H9 (cell line): Measurements from ENCODE around the gene ZNF521. TPM values are rescaled to one million over a fixed set of nuclear protein-coding genes. Genes with fewer than 3 reads are reported as not detected.

Experiments
- DNase-seq: peaks from one replicate; pipeline ENCODE4 v3.0.0-alpha.2; 2017
- H2AFZ ChIP-seq: one replicate; pipeline ENCODE4 v1.6.1; 2013; ENCODE audit warnings: mild to moderate bottlenecking, low read length, control low read depth, moderate library complexity
- H2AK5ac ChIP-seq: 2 replicates; pipeline ENCODE4 v1.6.1; 2013; ENCODE audit warnings: low read length, control low read depth, mixed read lengths; ENCODE audit not compliant: insufficient read length
- H2BK120ac ChIP-seq: one replicate; pipeline ENCODE4 v1.6.1; 2013; ENCODE audit warnings: low read depth, mild to moderate bottlenecking, low read length, control low read depth, inconsistent platforms; ENCODE audit not compliant: poor library complexity, severe bottlenecking
- H2BK12ac ChIP-seq: 2 replicates; pipeline ENCODE4 v1.6.1; 2013; ENCODE audit warnings: low read length, control low read depth, mixed read lengths, low read depth; ENCODE audit not compliant: insufficient read length
- H2BK15ac ChIP-seq: 2 replicates; pipeline ENCODE4 v1.6.1; 2013; ENCODE audit warnings: low read depth, low read length, control low read depth
- H2BK20ac ChIP-seq: one replicate; pipeline ENCODE4 v1.6.1; 2013; ENCODE audit warnings: low read depth, mild to moderate bottlenecking, low read length, control low read depth, inconsistent platforms; ENCODE audit not compliant: poor library complexity, severe bottlenecking
- H2BK5ac ChIP-seq: 2 replicates; pipeline ENCODE4 v1.6.1; 2013; ENCODE audit warnings: low read length, control low read depth, mixed read lengths; ENCODE audit not compliant: insufficient read length
- H3K14ac ChIP-seq: 2 replicates; pipeline ENCODE4 v1.6.1; 2013; ENCODE audit warnings: low read length, control low read depth; ENCODE audit not compliant: insufficient read depth
- H3K18ac ChIP-seq: 2 replicates; pipeline ENCODE4 v1.6.1; 2013; ENCODE audit warnings: low read depth, mild to moderate bottlenecking, mixed read lengths, low read length, control low read depth; ENCODE audit not compliant: insufficient read length
- H3K23ac ChIP-seq: 2 replicates; pipeline ENCODE4 v1.6.1; 2013; ENCODE audit warnings: low read length, control low read depth, mixed read lengths, low read depth; ENCODE audit not compliant: insufficient read length
- H3K23me2 ChIP-seq: 2 replicates; pipeline ENCODE4 v1.6.1; 2013; ENCODE audit warnings: low read depth, mild to moderate bottlenecking, mixed read lengths, low read length, control low read depth; ENCODE audit not compliant: insufficient read length, poor library complexity, severe bottlenecking
- H3K27ac ChIP-seq: 2 replicates; pipeline ENCODE4 v1.5.1; 2013; ENCODE audit warnings: low read length, control low read depth, mixed read lengths, low read depth; ENCODE audit not compliant: insufficient read length
- H3K27me3 ChIP-seq: 2 replicates; pipeline ENCODE4 v1.6.1; 2013; ENCODE audit warnings: low read length, control low read depth, inconsistent platforms; ENCODE audit not compliant: insufficient read depth
- H3K4ac ChIP-seq: 2 replicates; pipeline ENCODE4 v1.6.1; 2013; ENCODE audit warnings: low read depth, mild to moderate bottlenecking, control low read depth, inconsistent platforms, low read length, moderate library complexity
- H3K4me1 ChIP-seq: 2 replicates; pipeline ENCODE4 v1.6.1; 2013; ENCODE audit warnings: low read length, control low read depth, inconsistent platforms; ENCODE audit not compliant: insufficient read depth
- H3K4me2 ChIP-seq: 2 replicates; pipeline ENCODE4 v1.6.1; 2013; ENCODE audit warnings: low read length, control low read depth, mixed read lengths; ENCODE audit not compliant: insufficient read length, insufficient read depth
- H3K56ac ChIP-seq: 2 replicates; pipeline ENCODE4 v1.6.1; 2013; ENCODE audit warnings: low read depth, mild to moderate bottlenecking, mixed read lengths, low read length, control low read depth; ENCODE audit not compliant: insufficient read length
- H3K79me1 ChIP-seq: 2 replicates; pipeline ENCODE4 v1.6.1; 2013; ENCODE audit warnings: low read depth, mild to moderate bottlenecking, moderate library complexity, low read length, control low read depth, inconsistent platforms; ENCODE audit not compliant: insufficient read depth, poor library complexity, severe bottlenecking
- H3K79me2 ChIP-seq: 2 replicates; pipeline ENCODE4 v1.6.1; 2013; ENCODE audit warnings: low read length, control low read depth, inconsistent platforms; ENCODE audit not compliant: insufficient read depth
- H3K9ac ChIP-seq: 2 replicates; pipeline ENCODE4 v1.6.1; 2013; ENCODE audit warnings: low read length, control low read depth, mixed read lengths; ENCODE audit not compliant: insufficient read length; ENCODE audit errors: extremely low read depth
- H3K9me3 ChIP-seq: one replicate; pipeline ENCODE4 v1.6.1; 2013; ENCODE audit warnings: low read depth, low read length, inconsistent platforms; ENCODE audit not compliant: control insufficient read depth
- H3T11ph ChIP-seq: one replicate; pipeline ENCODE4 v1.6.1; 2013; ENCODE audit warnings: mild to moderate bottlenecking, low read length, control low read depth, inconsistent platforms
- H4K20me1 ChIP-seq: one replicate; pipeline ENCODE4 v1.6.1; 2013; ENCODE audit not compliant: control insufficient read depth, insufficient read length, insufficient read depth
- H4K5ac ChIP-seq: 2 replicates; pipeline ENCODE4 v1.6.1; 2013; ENCODE audit warnings: low read depth, mild to moderate bottlenecking, mixed read lengths, low read length, control low read depth; ENCODE audit not compliant: insufficient read length
- H4K8ac ChIP-seq: replicated peaks from 2 replicates; pipeline ENCODE4 v1.6.1; 2013; ENCODE audit warnings: low read length, control low read depth, mixed read lengths, low read depth; ENCODE audit not compliant: insufficient read length
- H4K91ac ChIP-seq: 2 replicates; pipeline ENCODE4 v1.6.1; 2013; ENCODE audit warnings: low read depth, mild to moderate bottlenecking, moderate library complexity, mixed read lengths, low read length, control low read depth; ENCODE audit not compliant: insufficient read length
- H3K27ac Mint-ChIP-seq, 3 experiments: 2 replicates in 2 of 3; 3 replicates in 1 of 3; pipeline ENCODE4 v1.8.0; 2020 to 2021; ENCODE audit warnings: mixed read lengths in 3 of 3, mild to moderate bottlenecking in 1 of 3, moderate library complexity in 1 of 3
- H3K27me3 Mint-ChIP-seq: 2 replicates; pipeline ENCODE4 v1.8.0; 2021; ENCODE audit warnings: low read depth, mild to moderate bottlenecking, moderate library complexity, mixed read lengths
- H3K36me3 Mint-ChIP-seq, 3 experiments: 2 replicates in 2 of 3; 3 replicates in 1 of 3; pipeline ENCODE4 v1.8.0; 2020 to 2021; ENCODE audit warnings: low read depth in 3 of 3, mixed read lengths in 3 of 3; ENCODE audit not compliant: insufficient read depth in 1 of 3
- H3K4me1 Mint-ChIP-seq, 2 experiments: 2 replicates each; pipeline ENCODE4 v1.8.0; 2020; ENCODE audit warnings: mixed read lengths in 2 of 2
- H3K4me3 Mint-ChIP-seq, 2 experiments: 2 replicates in 1 of 2; 3 replicates in 1 of 2; pipeline ENCODE4 v1.8.0; 2020 to 2021; ENCODE audit warnings: mild to moderate bottlenecking in 2 of 2, mixed read lengths in 2 of 2, moderate library complexity in 1 of 2
- H3K9me3 Mint-ChIP-seq, 2 experiments: 2 replicates in 1 of 2; 3 replicates in 1 of 2; pipeline ENCODE4 v1.8.0; 2020; ENCODE audit warnings: mild to moderate bottlenecking in 2 of 2, mixed read lengths in 2 of 2, moderate library complexity in 1 of 2
- CTCF ChIP-seq: fragments of 200-600 bp; sonication (generic); conservative IDR thresholded peaks from 3 replicates; pipeline ENCODE4 v1.8.0; 2021; ENCODE audit warnings: antibody characterized with exemption, mild to moderate bottlenecking
- WGBS: extraction: QIAGEN DNeasy Blood & Tissue Kit; methylation state at CpG from one replicate; pipeline ENCODE4 v1.1.7; 2013; ENCODE audit warnings: missing lambda C conversion rate, low lambda C conversion rate, mixed read lengths; ENCODE audit not compliant: insufficient read length; ENCODE audit errors: extremely low coverage; 5-methylcytosine and 5-hydroxymethylcytosine counted together
- total RNA-seq: library from RNA; stranded (reverse); gene quantifications from 2 replicates; pipeline ENCODE4 v1.2.1, GENCODE V29; 2021

Gene ZNF521
- total RNA-seq, 1 experiment from 2014 or later = 3.3 TPM

GRCh38 chr18:25099895-25100294 is 252.1 kb downstream of the ZNF521 start:
- no peak overlapping the region for H2BK5ac ChIP-seq
- no CpG with 5 or more reads among the region's 3 CpGs for WGBS
- H3K79me1 ChIP-seq = no peaks in the 10 kb centered on the region
- H3K4me2 ChIP-seq = no peak overlapping the region
- no peak overlapping the region for H2AFZ ChIP-seq
- H3K4me3 Mint-ChIP-seq = no peak overlapping the region
- no peak overlapping the region for H2BK20ac ChIP-seq
- H3K23ac ChIP-seq = no peak overlapping the region
- no peak for DNase-seq
- H4K91ac ChIP-seq = no peak overlapping the region
- no peak overlapping the region for H2BK15ac ChIP-seq
- no peak for TF ChIP-seq CTCF
- no peak overlapping the region for H2BK12ac ChIP-seq
- H3K23me2 ChIP-seq = no peaks in the 10 kb centered on the region
- no peak overlapping the region for H3K56ac ChIP-seq
- H2AK5ac ChIP-seq = no peak overlapping the region
- no peak overlapping the region for H3K4ac ChIP-seq
- no peaks in the 10 kb centered on the region for H3K9me3 Mint-ChIP-seq
- no peak overlapping the region for H3K9ac ChIP-seq
- no peak overlapping the region for H3K18ac ChIP-seq
- peaks cover 10 to 17% of the 10 kb centered on the region in 2 experiments for H3K4me1 Mint-ChIP-seq
- no peak overlapping the region for H3K27ac ChIP-seq
- H3K36me3 Mint-ChIP-seq = no peaks in the 10 kb centered on the region
- H3K27ac Mint-ChIP-seq = no peak overlapping the region
- H2BK120ac ChIP-seq = no peak overlapping the region
- no peak overlapping the region for H4K5ac ChIP-seq
- H3K9me3 ChIP-seq = no peaks in the 10 kb centered on the region
- no peaks in the 10 kb centered on the region for H3K27me3 ChIP-seq
- no peaks in the 10 kb centered on the region for H3K27me3 Mint-ChIP-seq
- H3K79me2 ChIP-seq = no peaks in the 10 kb centered on the region
- H3K4me1 ChIP-seq = 0 out of 2 replicates have a peak, but pooled peaks cover 2% of the 10 kb centered on the region
- H3K14ac ChIP-seq = no peak overlapping the region
- H4K20me1 ChIP-seq = no peaks in the 10 kb centered on the region
- no peak overlapping the region for H3T11ph ChIP-seq
- H4K8ac ChIP-seq = no peak overlapping the region
